GM12878 (cell line): Measurements from ENCODE around the gene CTSF.

Source experiments
- ATF2 ChIP-seq: IDR thresholded peaks from 2 replicates; pipeline ENCODE4 v1.6.1; 2012; ENCODE audit warnings: low read length, inconsistent platforms
- BHLHE40 ChIP-seq, 2 experiments: fragments of 450-650 bp in 1 of 2; IDR thresholded peaks; 2 replicates each; pipeline ENCODE4 v1.6.1; 2011 to 2017; ENCODE audit warnings: low read depth in 2 of 2, borderline replicate concordance in 1 of 2, improper control_type of control experiment in 1 of 2, low read length in 1 of 2, mild to moderate bottlenecking in 1 of 2
- CHD2 ChIP-seq: IDR thresholded peaks from 2 replicates; pipeline ENCODE4 v1.6.1; 2011; ENCODE audit warnings: low read depth, low read length, improper control_type of control experiment, borderline replicate concordance
- CREM ChIP-seq: IDR thresholded peaks from 2 replicates; pipeline ENCODE4 v1.6.1; 2014; ENCODE audit warnings: antibody characterized with exemption, low read depth
- CTCF ChIP-seq, 3 experiments: IDR thresholded peaks in 2 of 3; conservative IDR thresholded peaks in 1 of 3; 2 replicates each; pipeline ENCODE4 v1.5.1; 2011; ENCODE audit warnings: low read depth in 3 of 3, low read length in 3 of 3, mild to moderate bottlenecking in 3 of 3, control low read depth in 2 of 3, moderate library complexity in 2 of 3, inconsistent platforms in 1 of 3, mixed read lengths in 1 of 3; ENCODE audit not compliant: control insufficient read depth in 2 of 3, insufficient read depth in 1 of 3; ENCODE audit errors: extremely low read depth in 1 of 3
- EZH2 ChIP-seq: IDR thresholded peaks from 2 replicates; pipeline ENCODE4 v1.6.1; 2012; ENCODE audit warnings: low read depth, mild to moderate bottlenecking, control low read depth, inconsistent platforms, low read length, borderline replicate concordance; ENCODE audit not compliant: control insufficient read depth
- IRF3 ChIP-seq: fragments of 450-650 bp; IDR thresholded peaks from 2 replicates; pipeline ENCODE4 v1.6.1; 2014; ENCODE audit warnings: mild to moderate bottlenecking
- NRF1 ChIP-seq: conservative IDR thresholded peaks from 2 replicates; pipeline ENCODE4 v1.6.1; 2011; ENCODE audit warnings: mild to moderate bottlenecking, low read depth, low read length, improper control_type of control experiment
- RB1 ChIP-seq: fragments of 450-650 bp; formaldehyde crosslinking; IDR thresholded peaks from 2 replicates; pipeline ENCODE4 v1.6.1; 2017; ENCODE audit warnings: mild to moderate bottlenecking, borderline replicate concordance
- RFX5 ChIP-seq: IDR thresholded peaks from 2 replicates; pipeline ENCODE4 v1.6.1; 2011; ENCODE audit warnings: low read depth, low read length, improper control_type of control experiment
- USF2 ChIP-seq: IDR thresholded peaks from 2 replicates; pipeline ENCODE4 v1.6.1; 2011; ENCODE audit warnings: low read depth, low read length, improper control_type of control experiment, borderline replicate concordance

DNA sequence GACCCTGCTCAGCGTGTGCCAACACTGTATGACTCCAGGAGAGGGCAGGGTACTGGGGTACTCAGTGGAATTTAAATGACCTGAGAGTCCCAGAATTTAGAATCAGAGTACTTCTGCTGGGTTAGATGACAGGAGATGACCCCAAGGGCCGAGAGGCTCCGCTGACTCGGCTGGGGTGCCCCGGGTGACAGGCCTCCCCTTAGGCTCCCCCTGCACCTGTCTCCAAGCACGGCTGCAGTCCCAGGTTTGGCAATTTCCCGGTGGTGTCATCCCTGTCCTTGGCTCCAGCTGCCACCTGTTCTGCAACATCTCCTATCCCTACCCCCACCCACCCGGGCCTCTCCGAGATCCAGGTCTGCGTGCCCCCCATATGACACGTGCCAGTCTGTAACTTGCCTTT is 20.4 kb downstream of the CTSF start:
- TF ChIP-seq CTCF (IDR thresholded peaks at IDR 0.05 in 2 of 3, conservative IDR thresholded peaks at IDR 0.05 in 1 of 3; ENCODE audit: control insufficient read depth in 2 of 3, extremely low read depth in 1 of 3, insufficient read depth in 1 of 3, low read depth in 3 of 3, low read length in 3 of 3) (no peak), IRF3 (no peak), BHLHE40 (IDR thresholded peaks at IDR 0.05; ENCODE audit: borderline replicate concordance in 1 of 2, low read depth in 2 of 2, low read length in 1 of 2) (no peak), CREM (no peak), CHD2 (no peak), NRF1 (no peak), RB1 (no peak), ATF2 (no peak), EZH2 (no peak), USF2 (no peak), RFX5 (no peak)
